Dedifferentiated amniotic fluid mesenchymal stem cell (primary cell): ENCODE measurements around the gene CDHR4.
"Not testable (repeated sequence)": the region's sequence is repeated elsewhere in the genome, so short reads cannot be mapped to it uniquely, and the experiment has no call there.

ENCODE experiments used
- DNase-seq: peaks from one replicate; pipeline ENCODE4 v3.0.0-alpha.2; 2016; ENCODE audit errors: extremely low spot score

Gene CDHR4

DNA sequence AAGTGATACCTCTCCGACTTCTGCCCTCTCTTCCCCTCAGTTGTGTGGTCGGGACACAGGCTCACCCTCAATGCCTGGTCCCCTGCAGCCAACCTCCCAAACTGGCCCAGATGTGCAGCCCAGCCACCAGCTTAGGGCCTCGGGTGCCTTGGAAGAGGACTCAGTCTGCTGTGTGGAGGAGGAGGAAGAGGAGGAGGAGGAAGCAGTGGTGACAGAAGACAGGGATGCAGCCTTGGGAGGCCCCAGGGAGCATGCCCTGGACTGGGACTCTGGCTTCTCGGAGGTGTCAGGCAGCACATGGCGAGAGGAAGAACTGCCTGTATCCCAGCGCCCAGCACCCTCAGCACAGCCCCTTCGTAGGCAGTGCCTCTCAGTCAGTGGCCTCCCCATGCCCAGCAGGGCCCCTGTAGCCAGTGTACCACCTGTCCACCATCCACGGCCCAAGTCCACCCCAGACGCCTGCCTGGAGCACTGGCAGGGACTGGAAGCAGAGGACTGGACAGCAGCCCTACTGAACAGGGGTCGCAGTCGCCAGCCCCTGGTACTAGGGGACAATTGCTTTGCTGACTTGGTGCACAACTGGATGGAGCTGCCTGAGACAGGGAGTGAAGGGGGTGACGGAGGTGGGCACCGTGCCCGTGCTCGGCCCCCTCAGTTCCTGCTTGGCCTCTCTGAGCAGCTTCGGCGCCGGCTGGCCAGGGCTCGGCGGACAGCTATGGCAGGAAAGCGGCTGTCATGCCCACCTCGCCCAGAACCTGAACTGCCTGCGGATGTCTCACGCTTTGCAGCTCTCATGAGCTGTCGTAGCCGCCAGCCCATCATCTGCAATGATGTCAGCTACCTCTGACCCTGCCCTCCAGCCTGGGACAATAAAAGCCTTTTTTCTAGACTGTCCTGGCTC is 4.7 kb upstream of the CDHR4 start:
- DNase-seq = no peak

DNA sequence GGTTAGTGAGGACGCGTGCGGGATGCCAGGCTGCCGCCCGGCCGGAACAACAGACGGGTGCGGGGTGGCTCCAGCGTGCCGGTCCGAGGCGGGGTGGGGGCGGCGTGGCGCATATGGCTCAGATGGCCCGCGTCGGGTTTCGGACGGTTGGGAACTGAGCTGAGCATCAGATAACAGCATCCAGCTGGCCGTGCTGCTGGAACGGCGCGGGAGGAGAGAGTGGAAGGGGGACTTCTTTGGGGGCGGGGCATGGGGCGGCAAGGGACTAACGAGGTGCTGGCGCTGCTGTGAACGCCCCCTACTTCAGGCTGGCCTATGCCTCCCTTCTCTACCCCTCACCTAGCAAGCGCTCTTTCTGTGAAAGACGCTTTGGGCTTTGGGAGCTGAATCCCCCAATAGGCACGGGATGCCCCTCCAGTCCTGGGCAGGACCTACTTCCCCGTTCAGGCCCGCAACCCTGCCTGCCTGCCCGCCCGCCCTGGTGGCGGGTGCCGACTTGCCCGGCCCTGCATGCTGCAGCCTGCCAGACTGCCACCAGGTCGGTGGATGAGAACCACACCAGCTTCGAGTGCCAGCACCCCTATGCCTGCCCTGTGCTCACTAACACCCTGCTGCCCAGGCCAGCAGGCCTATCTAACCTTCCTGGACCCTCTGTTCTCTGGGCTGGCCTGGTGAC is 3.9 kb upstream of the CDHR4 start:
- DNase-seq = peak; percentile 57

DNA sequence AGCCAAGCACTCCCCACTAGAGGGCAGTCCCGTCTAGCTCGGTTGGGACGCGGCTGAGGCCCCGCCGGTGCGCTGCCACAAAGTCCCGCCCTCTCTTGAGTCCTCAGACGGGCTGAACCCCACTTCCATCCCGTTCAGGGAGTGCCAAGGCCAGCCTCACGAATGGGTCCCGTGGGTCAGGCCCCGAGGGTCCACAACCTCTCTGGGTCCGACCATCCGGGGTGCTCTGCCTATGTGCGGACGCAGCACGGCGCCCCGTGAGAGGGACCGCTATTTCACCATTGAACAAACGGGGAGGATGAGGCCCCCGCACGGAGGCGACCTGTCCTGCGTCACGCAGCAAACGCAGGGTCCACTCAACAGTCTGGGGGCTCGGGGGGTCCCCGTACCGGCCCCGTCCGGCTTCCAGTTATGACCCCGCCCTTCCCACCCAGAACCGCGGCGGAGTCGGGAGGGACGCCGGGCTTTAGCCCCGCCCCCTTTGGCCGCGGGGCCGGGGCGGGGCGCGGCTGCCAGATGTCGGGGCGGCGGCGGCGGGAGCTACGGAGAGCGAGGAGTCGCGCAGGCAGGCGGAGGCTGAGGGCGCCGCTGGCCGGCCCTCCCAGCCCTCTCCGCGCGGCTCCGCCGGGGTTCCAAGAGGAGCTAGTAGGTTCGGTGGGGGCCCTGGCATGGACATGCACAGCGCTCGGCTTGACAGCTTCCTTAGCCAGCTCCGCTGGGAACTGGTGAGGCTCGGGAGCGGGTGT is 3.2 kb upstream of the CDHR4 start, which contains the start of gene INKA1:
TSS of gene INKA1 (plus strand) at position 543 of the 746 bp plus-strand sequence. CDS start at position 675, 132 bp downstream.
- DNase-seq = peak; percentile 81

DNA sequence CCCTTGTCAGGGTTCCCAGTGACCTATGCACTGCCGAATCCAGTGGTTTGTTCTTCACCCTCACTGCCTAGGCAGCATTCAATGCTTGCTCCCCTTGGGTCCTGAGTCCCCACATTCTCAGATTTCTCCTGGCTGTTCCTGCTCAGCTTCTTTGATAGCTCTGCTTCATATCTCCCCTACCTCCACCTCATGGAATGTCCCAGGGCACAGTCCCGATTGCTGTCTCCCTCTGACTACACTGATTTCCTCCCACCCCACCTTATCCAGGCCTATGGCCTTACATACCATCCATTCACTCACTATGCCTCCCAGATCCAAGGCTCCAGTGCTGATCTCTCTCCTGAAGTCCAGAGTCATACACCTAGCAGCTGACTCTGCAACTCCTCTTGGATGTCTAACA is 1.5 kb upstream of the CDHR4 start:
- no peak for DNase-seq

DNA sequence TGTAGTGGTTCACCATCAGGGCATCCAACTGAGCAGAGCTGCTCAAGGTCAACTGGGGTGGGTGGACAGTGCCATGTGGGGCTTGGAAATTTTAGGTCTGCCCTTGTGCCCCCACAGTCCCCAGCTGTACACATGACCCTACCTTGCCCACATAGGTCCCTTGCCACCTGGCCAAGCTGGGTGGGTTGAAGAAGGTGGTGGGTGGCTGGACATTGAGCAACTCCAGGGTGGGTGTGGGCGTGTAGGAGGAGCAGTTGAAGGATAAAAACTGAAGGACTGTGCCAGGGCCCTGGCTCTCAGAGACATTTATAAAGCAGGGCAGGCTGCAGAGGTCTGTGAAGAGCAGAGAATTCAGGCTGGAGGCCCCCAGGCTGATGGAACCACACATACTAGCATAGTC is 568 bp downstream of the CDHR4 start:
- DNase-seq = no peak

DNA sequence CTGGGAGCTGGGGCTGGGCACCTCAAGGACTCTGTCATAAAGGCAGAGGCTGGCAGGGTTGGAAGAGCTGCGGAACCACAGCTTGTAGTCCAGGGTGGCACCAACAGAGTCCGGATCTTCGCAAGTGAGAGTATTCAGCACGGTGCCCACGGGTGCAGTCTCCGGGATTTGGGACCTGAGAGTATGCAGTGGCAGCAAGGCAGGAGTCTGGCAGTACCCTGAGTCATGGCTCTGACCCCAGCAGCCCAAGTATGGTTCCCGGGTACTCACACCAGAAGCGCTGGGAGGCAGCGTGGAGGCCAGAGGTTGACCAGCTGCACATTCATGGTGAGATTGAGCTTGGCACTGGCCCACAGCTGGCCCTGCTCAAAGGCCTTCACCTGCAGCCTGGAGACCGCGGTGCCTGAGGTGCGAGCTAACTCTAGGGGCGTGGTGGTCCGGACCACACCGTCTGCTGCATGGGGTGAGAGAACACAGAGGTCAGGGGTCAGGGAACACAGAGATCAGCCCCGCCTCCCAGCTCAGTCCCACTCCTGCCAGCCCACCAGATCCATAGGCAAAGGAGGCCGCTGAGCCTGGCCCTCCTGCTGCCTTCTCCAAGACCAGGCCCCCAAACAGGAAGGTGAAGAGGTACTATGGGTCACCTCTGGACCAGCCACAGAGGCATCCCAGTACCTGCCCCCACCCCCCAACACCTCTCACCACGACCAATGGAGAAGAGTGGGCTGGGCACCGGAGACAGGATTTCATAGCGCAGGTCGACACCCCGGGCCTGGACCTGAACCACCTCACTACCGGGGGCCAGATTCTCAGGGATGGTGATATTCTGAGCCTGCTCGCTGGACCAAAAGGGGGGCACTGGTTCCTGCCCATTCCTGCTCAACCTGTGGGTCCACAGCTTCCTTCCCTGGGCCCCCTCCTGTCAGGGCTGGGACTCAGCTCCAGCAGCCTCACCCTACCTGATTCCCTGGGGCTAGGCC is 4.5 kb downstream of the CDHR4 start:
- no peak for DNase-seq

DNA sequence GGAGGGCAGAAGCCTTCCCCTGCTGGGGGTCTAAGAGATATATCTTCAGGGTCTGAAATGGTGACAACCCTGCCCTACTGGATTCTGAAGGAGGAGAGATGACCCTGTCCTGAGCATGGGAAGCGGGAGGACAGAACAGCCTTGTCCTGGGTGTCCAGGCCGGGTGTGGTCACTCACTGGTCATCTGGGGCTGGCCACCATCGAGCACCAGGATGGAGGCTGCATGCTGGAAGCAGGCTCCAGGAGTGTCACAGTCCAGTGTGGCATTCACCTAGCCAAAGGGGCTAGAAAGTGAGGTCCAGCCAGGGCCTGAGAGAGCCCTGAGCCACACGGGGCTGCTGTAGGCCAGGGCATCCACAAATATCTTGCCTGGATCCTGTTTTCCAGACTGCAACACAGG is 5.2 kb downstream of the CDHR4 start:
- DNase-seq = no peak

DNA sequence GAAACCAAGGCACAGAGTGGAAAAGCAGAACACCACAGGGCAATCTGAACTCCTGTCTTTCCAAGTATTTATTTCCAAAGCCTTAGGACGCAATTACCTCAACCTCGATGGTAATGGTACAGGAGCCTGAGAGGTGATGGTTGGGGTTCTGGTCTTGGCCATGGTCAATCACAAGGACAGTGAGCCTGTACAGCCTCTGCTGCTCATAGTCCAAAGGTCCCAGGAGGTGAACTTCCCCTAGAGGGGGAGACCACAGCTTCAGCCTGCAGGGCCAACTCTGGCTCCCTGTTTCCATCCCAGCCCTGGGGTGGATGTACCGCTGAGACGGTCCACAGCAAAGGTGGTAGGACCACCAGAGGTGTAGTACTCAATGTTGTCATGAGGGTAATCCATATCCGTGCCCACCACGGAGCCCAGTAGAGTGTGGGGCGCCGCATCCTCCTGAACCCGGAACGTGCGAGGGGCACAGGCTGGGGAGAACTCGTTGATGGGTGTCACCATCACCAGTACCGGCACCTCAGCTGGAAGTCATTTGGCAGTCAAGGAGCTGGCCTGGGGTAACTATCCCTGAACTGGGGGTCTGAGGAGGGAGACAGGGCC is 6.1 kb downstream of the CDHR4 start:
- DNase-seq = no peak

DNA sequence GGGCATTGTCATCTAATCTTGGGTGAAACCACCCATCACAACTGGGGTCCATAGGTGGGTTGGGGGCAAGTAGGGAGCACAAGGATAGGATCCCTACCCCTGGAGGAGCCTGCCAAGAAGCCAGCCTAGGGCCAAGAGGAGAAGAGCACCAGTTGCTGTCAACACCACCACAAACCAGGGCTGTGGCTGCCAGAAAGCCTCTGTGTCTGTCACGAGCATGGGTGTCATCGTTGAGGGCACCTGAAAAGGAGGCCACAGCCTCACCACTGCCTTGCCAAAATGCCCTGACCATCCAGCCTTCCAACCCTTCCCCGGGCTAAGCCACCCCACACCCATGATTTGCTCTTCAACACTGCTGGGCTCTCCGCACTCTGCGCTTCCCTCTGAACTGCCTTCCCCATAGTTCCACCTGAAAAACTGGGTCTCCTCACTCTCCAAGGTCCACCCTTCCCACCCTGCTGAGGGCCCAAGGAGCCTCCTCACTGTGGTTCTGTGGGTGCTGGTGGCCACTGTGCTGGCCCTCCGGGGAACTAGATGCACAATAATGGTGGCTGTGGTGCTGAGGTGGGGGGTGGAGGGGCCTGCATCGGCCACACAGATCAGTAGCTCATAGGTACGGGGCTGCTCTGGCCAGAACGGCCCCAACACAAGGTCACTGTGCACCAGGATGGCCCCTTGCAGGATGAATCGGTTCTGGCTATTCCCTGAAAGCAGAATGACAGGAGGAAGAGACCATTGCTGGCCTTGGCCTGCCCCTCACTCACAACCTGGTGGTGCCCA is 7.1 kb downstream of the CDHR4 start:
- no peak for DNase-seq

DNA sequence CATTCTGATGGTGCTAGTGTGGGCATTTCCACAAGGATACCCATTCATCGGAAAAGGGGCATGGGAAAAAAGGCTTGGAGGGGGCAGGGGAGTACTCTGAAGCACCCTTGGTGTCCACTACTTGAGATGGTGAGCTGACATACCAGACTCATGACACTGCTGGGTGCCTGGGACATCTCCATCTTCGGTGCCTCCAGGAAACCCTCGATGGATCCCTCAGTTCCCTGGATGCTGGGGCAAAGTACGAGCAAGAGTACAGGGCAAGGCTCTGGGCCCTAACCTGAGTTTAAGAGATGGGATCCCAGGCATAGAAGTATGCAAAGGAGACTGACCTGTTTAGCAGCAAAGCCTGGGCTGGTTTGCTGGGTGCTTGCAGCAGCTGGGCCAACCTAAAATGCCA is 8.1 kb downstream of the CDHR4 start:
- DNase-seq = no peak

DNA sequence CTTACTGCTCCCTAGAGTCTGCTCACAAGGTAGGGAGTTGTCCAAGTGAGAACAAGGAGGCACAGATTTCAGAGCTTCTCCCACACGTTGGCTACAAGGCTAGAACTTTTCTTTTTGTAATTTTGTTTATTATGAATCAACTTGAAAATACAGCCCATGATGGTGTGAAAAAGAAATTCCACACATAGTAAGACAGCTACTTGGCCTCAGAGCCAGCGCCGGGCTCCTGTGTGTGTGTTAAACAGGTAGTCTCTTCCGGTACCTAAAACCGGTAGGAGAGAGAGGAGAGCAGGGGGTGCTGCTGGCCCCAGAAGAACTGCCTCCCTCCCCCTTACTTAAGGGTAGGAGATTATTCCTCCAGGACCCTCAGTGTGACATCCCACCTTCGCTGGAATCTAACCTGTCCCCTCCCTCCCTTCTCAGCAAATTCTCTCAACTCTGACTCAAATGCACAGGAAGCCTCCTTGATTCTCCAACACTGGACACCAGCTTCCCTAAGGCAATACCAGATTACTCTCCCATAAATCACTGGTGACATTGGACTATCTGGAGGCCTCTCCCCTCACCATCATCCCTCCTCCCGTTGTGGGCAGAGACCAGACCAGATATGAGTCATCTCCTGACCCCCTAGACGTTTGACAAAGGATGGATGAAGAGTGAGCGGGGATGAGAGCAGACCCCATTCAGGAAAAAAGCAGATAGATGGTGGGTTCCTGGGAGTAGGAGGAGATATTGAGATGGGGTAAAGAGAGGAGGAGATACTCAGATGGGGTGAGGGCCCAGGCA is 8.9 kb downstream of the CDHR4 start:
- DNase-seq = no peak

DNA sequence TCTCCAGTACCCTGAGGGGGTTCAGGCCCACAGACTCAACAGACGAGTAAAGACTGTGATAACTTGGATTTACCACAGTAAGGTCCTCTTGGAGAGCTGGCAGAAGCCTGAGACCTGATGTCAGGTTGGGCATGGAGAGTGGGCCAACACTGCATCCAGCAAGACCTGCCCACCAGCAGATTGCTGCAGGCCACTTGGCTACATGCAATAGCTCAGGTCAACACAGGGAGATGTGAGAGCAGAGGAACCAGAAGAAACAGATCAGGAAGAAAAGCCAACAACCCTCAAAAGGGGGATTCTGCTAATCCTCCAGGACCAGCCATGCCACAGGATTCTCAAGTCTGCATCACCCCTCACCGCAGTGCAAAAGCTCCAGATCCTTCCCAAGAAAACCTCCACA is 11.6 kb downstream of the CDHR4 start:
- DNase-seq = no peak

DNA sequence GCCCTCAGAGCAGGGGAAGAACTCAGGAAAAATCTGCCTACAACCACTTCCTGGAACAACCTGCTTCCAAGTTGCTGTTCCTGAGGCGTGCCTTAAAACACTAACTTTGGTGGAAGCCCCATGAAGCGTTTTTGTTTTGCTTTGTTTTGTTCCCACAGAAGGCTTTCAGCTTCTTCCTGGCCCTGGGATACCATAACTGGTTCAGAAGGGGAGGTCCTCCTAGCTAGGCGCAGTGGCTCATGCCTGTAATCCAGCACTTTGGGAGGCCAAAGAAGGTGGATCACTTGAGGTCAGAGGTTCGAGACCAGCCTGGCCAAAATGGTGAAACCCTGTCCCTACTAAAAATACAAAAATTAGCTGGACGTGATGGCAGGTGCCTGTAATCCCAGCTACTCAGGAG is 12.1 kb downstream of the CDHR4 start:
- DNase-seq = no peak

DNA sequence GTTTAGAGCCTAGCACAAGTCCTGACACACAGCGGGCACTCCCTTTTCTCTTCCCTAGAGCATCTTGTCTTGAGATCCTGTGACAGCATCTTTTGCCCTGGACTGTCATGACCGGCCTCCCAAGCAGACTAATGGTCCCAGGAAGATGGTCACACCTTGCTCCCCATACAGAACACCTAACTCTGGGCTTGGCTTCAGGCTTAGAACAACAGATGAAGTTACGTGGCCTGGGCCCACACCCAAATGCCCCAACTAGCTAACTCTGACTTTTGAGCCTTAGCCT is 12.6 kb downstream of the CDHR4 start:
- no peak for DNase-seq

DNA sequence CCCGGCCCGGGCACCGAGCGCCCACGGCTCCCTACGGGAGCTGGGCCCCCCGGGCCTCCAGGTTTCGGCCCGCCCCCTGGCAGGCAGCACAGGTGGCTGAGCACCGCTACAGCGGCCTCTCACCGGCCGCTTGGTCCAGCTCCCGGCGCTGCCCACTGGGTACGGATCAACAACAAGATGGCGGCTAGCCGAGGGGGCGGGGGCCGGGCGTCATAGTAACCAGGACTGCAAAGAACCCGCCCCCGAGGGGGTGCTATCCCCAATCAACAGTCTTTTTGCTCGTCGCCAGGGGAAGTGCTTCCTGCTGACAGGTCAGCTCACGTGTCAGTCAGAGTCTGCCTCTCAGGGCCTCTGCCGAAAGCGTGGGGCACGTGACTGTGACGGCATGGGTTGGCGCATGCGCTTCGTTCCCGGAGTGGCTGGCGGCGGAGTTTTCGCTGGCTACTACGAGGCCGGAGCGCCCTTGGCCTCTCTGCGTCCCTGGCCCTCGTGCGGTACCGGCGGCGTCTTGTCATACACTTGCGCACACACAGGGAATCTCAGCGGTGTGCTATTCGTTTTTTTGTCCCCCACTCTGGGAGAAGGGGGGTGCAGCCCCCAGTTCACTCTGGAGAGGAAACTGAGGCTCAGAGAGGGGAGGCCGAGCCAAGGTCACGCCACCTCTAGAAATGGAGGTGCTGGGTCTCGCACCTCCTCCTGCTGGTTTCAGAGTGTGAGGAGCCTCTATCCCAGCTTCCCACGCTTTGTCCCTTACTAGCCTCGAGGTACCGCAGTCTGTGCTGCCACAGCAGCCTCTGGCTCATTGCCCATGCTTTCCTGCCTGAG is 13.1 kb downstream of the CDHR4 start, which contains the start of gene IP6K1:
TSS of gene IP6K1 (minus strand) at position 186 of the 825 bp plus-strand sequence. CDS start 38,502 bp downstream, outside the sequence.
- DNase-seq = peak; percentile 100

DNA sequence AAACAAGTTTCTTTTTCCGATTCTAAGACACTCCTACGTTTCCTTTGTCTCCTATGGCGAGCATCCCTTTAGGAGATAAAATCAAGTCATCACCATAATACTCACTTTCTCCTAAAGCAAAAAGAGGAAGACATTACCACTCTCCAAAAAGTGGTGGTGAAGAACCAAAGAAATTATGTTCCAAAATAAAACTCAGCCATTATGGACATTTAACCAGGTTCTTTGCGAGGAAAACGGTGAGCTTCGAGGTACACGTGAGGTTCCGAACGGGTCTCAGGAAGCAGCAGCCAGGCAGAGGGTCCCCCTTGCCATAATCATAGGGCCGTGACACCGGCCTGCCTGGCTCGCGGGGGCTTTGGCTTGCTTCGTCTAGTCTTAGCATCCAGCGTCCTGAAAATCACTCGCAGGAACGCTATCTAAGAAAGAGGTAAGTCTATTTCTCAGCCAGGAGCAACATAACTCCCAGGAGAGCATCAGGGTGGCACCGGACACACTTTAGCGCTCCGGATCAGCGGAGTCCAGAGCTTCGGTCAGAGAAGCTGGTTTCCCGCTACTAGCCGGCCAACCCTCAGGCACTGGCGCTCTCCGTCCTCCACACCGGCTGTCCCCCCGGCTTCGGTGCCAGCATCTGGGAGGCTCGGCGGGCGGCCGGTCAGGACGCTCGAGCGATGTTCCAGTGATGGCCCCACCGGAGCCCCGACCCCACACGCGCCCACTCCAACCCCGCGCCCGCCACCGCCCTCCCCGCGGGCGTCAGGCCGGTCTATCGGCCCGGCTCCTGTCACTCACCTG is 13.9 kb downstream of the CDHR4 start:
- no peak for DNase-seq

DNA sequence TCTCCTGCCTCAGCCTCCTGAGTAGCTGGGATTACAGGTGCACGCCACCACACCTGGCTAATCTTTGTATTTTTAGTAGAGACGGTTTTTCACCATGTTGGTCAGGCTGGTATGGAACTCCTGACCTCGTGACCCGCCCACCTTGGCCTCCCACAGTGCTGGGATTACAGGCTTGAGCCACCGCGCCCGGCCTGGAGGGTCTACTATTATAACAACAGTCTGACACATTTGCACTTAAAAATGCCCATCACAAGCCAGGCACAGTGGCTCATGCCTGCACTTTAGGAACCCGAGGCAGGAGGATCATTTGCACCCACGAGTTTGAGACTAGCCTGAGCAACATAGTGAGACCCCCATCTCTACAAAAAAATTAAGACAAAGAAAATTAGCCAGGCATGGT is 17.4 kb downstream of the CDHR4 start:
- DNase-seq = not testable (repeated sequence)
